HG03103 (cell line): ENCODE data around the gene ZDHHC9.
A peak's percentile ranks its signal among the peaks of the same experiment; 100 is the strongest.
"Not testable (repeated sequence)": the region's sequence is repeated elsewhere in the genome, so short reads cannot be mapped to it uniquely, and the experiment has no call there.

Experiments
- ATAC-seq: cut with Tn5 transposase; IDR thresholded peaks from one replicate; pipeline ENCODE4 v1.9.1; 2021; ENCODE audit warnings: low read depth; ENCODE audit not compliant: unreplicated experiment

The ZDHHC9 gene

DNA sequence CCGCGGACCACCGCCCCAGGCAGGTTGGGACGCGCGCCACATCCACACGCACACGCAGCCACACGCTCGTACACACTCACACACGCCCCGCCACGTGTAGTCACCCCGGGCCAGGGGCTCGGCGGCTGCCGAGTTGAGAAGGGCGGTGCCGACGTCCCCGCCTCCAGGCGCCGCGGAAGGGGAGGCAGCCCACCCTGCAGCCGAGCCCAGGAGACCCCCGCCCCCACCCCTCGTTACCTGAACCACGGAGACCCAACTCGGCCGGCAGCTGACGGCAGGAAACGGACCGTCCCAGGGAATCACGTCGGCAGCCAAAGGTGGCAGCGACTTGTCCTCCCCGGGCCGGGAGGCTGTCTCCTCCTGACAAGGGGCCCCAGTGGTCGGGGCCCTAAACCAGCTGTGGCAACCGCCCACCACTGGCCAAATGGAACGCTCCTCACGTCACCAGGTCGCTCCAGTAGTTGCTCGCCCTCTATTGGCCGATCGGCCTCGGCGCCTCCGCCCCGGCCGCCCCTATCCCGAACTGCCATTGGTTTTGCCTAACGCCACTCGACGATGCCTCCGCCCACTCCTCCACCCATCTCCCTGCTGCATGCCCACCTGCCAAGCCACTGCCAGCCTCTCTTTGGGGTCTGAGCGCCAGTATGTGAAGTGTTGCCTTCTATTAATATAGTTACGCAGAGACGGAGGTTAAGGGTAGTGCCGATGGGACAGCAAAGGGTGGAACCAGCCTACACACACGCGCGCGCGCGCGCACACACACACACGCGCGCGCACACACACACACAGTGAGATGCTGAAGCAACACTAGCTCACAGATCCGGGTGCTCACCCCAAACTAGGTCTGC, at the start of gene ZDHHC9:
TSS of gene ZDHHC9 (minus strand) at position 428 of the 848 bp plus-strand sequence. CDS start 1,941 bp downstream, outside the sequence.
- peak; percentile 99 for ATAC-seq

GRCh38 chrX:129877401-129877800, 33.7 kb upstream of the ZDHHC9 start:
- no peak for ATAC-seq

- ATAC-seq: no peak
These were observed 33.2 kb upstream of the ZDHHC9 start for GRCh38 chrX:129876771-129877305.

- no peak for ATAC-seq
These were observed 32.0 kb upstream of the ZDHHC9 start for GRCh38 chrX:129875669-129876068.

GRCh38 chrX:129872524-129872923, 28.8 kb upstream of the ZDHHC9 start:
- no peak for ATAC-seq

DNA sequence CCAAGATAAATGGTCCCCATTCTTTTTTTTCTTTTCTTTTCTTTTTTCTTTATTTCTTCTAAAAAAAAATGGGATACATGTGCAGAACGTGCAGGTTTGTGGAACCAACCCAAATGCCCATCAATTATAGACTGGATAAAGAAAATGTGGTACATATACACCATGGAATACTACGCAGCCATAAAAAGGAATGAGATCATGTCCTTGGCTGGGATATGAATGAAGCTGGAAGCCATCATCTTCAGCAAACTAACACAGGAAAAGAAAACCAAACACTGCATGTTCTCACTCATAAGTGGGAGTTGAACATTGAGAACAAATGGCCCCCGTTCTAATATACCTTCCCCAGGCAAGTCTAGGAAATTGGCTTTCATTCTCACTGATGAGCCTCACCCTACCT, 22.6 kb upstream of the ZDHHC9 start:
- ATAC-seq: not testable (repeated sequence)

DNA sequence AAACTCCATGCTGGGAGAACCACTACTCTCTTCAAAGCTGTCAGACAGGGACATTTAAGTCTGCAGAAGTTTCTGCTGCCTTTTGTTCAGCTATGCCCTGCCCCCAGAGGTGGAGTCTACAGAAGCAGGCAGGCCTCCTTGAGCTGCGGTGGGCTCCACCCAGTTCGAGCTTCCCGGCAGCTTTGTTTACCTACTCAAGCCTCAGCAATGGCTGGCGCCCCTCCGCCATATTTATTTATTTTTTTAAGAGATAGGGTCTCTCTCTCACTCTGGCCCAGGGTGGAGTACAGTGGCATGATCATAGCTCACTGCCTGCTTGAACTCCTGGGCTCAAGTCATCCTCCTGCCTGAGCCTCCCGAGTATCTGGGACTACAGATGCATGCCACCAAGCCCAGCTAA, 15.4 kb upstream of the ZDHHC9 start:
- not testable (repeated sequence) for ATAC-seq

- ATAC-seq: not testable (repeated sequence)
These were observed 8.1 kb upstream of the ZDHHC9 start for GRCh38 chrX:129851825-129852224.

DNA sequence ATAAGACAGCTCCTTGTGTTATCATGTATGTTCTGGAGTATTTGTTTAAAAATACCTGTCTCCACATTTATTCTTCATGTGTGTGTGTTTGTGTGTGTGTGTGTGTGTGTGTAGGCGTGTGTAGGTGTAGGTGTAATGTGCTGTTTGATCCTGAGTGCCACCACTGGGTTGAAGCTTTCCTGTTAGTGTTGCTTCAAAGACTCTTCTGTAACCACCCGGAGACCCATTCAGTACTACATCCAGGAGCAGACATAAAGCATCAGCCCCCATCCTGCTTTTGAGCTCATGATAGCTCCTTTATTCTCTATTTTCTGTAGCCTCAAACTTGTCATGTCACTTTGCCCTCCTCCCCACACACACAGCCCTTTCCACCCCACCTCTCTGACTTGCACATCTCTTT, 3.0 kb upstream of the ZDHHC9 start:
- no peak for ATAC-seq

DNA sequence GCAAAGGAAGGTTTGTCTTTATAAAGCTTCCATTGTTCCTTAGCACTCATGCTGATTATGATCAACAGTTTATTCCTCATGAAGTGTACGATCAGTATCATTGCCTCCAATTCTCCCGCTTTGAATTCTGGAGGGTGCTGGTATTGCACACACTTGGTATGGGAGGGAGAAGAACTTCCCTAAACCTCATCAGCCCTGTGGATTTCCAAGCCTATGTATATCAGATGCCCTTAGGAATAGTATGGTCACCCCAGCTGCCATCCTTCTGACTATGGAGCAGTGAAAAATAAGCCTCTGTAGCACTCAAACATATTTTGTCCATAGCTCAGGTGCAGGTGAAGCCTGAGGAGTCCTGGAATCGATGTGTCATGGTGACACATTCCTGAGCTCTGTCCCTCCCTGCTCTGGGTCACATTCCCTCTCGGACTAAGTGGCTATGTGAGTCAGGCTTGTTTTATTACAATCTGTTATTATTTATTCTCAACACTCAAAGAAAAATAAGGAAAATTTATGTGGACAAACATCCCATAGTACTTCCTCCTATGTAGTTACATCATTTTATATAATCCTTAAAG, 2.0 kb upstream of the ZDHHC9 start:
- ATAC-seq: no peak

GRCh38 chrX:129843209-129843458, 552 bp downstream of the ZDHHC9 start:
- ATAC-seq: no peak

GRCh38 chrX:129842510-129843208, 1.0 kb downstream of the ZDHHC9 start:
- no peak for ATAC-seq

GRCh38 chrX:129840344-129840743, 3.3 kb downstream of the ZDHHC9 start:
- ATAC-seq: no peak

- ATAC-seq: no peak
These were observed 6.9 kb downstream of the ZDHHC9 start for GRCh38 chrX:129836827-129837226.

DNA sequence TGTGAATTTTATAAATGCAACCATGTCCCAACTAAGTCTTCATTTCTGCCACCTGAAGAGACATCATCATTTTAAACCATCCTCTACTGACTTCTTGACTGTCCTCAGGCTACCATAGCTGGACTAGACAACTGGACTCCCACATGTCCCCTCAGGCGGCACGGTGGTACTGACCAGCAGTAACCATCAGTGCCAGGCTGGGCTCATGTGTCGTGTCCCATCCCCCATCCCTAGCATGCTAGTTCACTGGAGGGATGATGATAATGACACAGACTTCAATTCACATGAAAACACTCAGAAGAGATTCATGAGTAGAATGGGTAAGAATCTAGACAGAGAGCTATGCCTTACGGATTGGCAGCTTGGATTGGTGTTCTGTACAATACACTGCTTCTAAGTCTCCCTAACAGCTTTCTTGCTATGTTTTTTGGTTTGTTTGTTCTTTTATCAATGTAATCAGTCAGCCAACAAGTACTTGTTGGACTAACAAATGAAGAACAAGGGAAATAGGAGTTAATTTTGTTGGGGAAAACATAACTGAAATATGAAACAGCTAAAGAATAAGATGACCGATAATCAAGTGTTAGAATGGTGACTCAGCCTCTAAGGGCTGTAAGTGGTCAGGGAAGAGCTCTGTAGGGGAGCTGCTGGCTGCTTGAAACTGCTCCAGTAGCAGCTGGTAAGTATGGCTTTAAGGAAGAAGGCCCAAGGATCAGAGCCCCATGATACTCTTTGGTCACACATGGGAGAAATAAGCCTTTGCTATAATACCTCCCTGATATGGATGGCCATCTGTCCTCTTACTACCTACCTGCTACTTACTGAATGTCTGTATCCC, 10.3 kb downstream of the ZDHHC9 start:
- no peak for ATAC-seq

DNA sequence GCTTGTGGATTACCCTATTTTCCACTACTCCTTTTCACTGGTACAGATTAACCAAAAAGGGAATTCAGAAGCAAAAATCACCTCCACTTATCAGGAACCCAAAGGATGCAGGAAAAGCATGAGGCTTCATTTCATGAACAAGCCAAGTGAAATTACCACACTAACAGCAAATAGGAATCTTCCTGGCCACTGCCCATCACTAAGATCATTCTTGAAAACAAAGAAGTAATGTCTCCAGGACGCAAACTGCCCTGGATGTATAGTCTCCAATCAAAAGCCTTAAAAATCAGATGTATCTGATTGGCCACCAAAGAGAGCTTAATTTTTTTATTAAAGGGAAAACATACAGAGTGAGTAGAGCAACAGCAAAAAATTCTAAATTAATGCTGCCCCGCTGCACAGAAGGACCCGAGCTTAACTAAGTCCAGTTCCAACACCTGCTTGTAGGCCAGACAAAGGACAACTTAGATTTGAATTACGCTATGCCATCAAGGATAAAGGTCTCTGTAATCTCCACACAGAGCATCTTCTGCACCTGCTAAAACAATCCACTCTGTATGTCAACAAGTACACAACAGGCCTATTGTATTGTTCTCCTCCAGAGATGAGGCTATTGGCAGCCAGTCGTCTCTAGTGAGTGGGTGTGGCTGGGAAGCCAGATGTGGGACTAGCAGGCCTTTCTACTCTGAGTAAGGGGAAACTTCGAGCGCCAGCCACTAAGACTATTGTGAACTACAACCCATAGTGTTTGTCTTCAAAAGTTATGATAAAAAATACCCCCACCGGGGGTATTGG, 12.4 kb downstream of the ZDHHC9 start:
- ATAC-seq: no peak

DNA sequence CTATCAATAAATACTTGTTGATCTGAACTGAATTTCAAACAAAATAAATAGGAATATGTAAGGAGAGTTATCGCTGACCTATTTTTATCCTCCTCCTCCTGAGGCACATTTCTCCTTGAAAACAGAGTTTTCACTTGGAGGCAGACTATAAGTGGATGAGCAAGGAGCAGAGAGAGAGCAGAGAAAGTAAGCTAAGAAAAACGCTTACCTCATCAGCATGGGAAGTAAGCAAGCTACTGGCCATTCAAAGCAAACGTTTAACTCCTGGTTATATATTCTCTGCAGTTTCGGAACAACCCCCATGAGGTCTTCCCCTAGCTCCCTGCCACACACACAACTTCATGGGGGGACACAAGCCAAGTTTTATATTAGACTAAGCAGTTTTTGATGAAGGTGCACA, 13.2 kb downstream of the ZDHHC9 start:
- ATAC-seq: no peak

DNA sequence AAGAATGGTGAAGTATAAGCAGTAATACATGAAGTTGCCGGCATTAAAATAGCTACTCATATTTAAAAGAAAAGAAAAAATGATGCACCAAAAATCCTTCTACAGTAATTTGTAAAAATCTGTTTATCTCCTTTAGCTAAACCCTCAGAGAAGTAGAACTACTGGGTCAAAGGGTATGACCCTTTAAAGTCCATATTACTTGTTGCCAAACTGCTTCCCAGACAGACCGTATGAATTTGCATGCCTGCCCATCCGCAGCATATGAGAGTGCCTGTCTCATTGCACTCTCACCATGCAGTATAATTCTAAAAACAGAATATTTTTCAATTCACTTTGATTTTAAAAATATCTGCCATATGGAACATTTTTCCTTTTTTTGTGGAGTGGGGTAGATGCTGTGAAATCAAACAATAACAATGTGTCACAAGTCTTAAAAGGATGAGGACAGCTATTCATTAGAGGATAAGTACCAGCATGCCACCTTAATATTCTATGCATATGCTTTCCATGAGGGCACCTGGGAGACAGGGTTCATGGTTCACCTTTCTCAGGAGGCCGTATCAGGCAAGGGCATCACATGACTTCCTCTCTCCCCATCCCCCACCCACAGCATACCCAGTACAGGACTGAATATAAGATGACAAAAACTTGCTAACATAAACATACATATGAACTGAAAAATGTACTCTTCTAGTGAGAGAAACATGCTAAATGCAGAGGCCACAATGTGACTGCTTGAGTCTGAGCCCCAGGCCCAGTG, 17.8 kb downstream of the ZDHHC9 start:
- no peak for ATAC-seq

GRCh38 chrX:129824620-129825019, 19.1 kb downstream of the ZDHHC9 start:
- ATAC-seq: no peak
